ENCODE measurements around the gene TRIO. TPM values are rescaled to one million over a fixed set of nuclear protein-coding genes. Genes with fewer than 3 reads are reported as not detected.

Gene TRIO
- total and polyA plus RNA-seq, 2 donors (not counting 3 experiments of a cell fraction or from before 2014, with no cell fraction given) = 82.9 to 248 TPM

- ChIA-PET CTCF (interaction anchor here (1.1 to 2.3 kb wide), 3 partner anchors 10 to 158 kb away, joined by 4 to 10 read pairs (median 5); no protein-coding TSS in a partner anchor), POLR2A (no interaction called here)
- no peaks in the 10 kb centered on the region for H3K27me3 ChIP-seq (ENCODE audit: control insufficient read depth in 2 of 2, insufficient read depth in 2 of 2, low read length in 2 of 2)
- no TSS peak for BruUV-seq (replicated peaks)
- no peak for DNase-seq (ENCODE audit: low read depth, low spot score)
- peaks cover 2% of the 10 kb centered on the region for H4K20me1 ChIP-seq (replicated peaks; ENCODE audit: control insufficient read depth, extremely low read depth, insufficient read depth, low read length)
- H3K79me2 ChIP-seq (ENCODE audit: control insufficient read depth, insufficient read depth, low read length) = peaks cover 61% of the 10 kb centered on the region
- H3K4me3 ChIP-seq (replicated peaks in 1 of 3; ENCODE audit: insufficient read depth in 1 of 3, low read depth in 1 of 3, low read length in 3 of 3) = no peak overlapping the region
- dilution Hi-C loops (cut with MboI; ENCODE audit: extremely low pct_ligation_motif_present, low sequenced_read_pairs) = no loop called here
- H3K27ac ChIP-seq (ENCODE audit: insufficient read depth, low read depth, low read length) = no peak overlapping the region
- no peak overlapping the region for H3K9ac ChIP-seq (replicated peaks; ENCODE audit: extremely low read depth, insufficient read depth, low read length)
- H3K36me3 ChIP-seq (ENCODE audit: control insufficient read depth in 2 of 2, extremely low read depth in 1 of 2, insufficient read depth in 2 of 2, low read length in 2 of 2) = peaks cover 17 to 27% of the 10 kb centered on the region in 2 experiments
- intact Hi-C loops (cut with micrococcal nuclease) = no loop called here
- no peak overlapping the region for H2AFZ ChIP-seq (ENCODE audit: low read depth, low read length)
- no peaks in the 10 kb centered on the region for H3K4me1 ChIP-seq (ENCODE audit: control insufficient read depth, extremely low read depth, insufficient read depth, low read length)
- no peak for TF ChIP-seq CTCF (IDR thresholded peaks at IDR 0.05; ENCODE audit: extremely low read depth in 1 of 2, insufficient read depth in 1 of 2, low read depth in 1 of 2, low read length in 2 of 2)
- TF ChIP-seq FOS (IDR thresholded peaks at IDR 0.05; ENCODE audit: borderline replicate concordance, insufficient read depth, low read length) = no peak
- TF ChIP-seq GATA2 (IDR thresholded peaks at IDR 0.05; ENCODE audit: insufficient read depth, insufficient read length, low read depth, low read length) = no peak
- no peak for TF ChIP-seq EZH2 (IDR thresholded peaks at IDR 0.05; ENCODE audit: borderline replicate concordance, low read depth, low read length, severe bottlenecking)
- no peaks in the 10 kb centered on the region for H3K9me3 ChIP-seq (replicated peaks; ENCODE audit: control insufficient read depth, insufficient read depth, low read length)
- H3K4me2 ChIP-seq (ENCODE audit: insufficient read depth, low read length) = no peak overlapping the region
- FAIRE-seq = no peak
- H3K9me1 ChIP-seq (replicated peaks; ENCODE audit: control insufficient read depth, extremely low read depth, insufficient read depth, low read length) = no peaks in the 10 kb centered on the region
Measured at GRCh38 chr5:14313986-14314690, 171.0 kb downstream of the TRIO start.
